Activated CD8-positive, alpha-beta T cell treated with anti-CD3 and anti-CD28 coated beads for 36 hours (primary cell): Measurements from ENCODE around the gene PDK2. TPM values are rescaled to one million over a fixed set of nuclear protein-coding genes. Genes with fewer than 3 reads are reported as not detected.

Experiments used
- ATAC-seq: fragments of 200-7000 bp; cut with Tn5 transposase; one replicate; pipeline ENCODE4 v1.10.0; 2021; ENCODE audit warnings: mild to moderate bottlenecking, moderate library complexity
- CTCF ChIA-PET: fragments of 350-600 bp; sonication (Branson Sonifier 250); formaldehyde crosslinking; loops from one replicate; lab custom pipeline; 2021; ENCODE audit warnings: antibody characterized with exemption; lab: Charles Lee
- POLR2A ChIA-PET: fragments of 350-600 bp; sonication (Branson Sonifier 250); formaldehyde crosslinking; loops from one replicate; lab custom pipeline; 2021; ENCODE audit warnings: antibody characterized with exemption; lab: Charles Lee
- DNase-seq: peaks from one replicate; pipeline ENCODE4 v3.0.0-alpha.2; 2020
- H3K27ac Mint-ChIP-seq: one replicate; pipeline ENCODE4 v1.8.0; 2021; ENCODE audit warnings: mild to moderate bottlenecking, mixed read lengths
- H3K27me3 Mint-ChIP-seq: one replicate; pipeline ENCODE4 v1.8.0; 2021; ENCODE audit warnings: mixed read lengths
- H3K36me3 Mint-ChIP-seq: one replicate; pipeline ENCODE4 v1.8.0; 2021; ENCODE audit warnings: low read depth, mixed read lengths
- H3K4me1 Mint-ChIP-seq: one replicate; pipeline ENCODE4 v1.8.0; 2021; ENCODE audit warnings: low read depth, mixed read lengths
- H3K4me3 Mint-ChIP-seq: one replicate; pipeline ENCODE4 v1.8.0; 2021; ENCODE audit warnings: mild to moderate bottlenecking, moderate library complexity, mixed read lengths
- H3K9me3 Mint-ChIP-seq: one replicate; pipeline ENCODE4 v1.8.0; 2021; ENCODE audit warnings: mixed read lengths
- intact Hi-C: fragments of 100-400 bp; cut with micrococcal nuclease; formaldehyde crosslinking; loops from one replicate; pipeline ENCODE4 v1.10.0; 2022
- total RNA-seq, 2 experiments: library from RNA; stranded (reverse); gene quantifications; one replicate each; pipeline ENCODE4 v1.2.3, GENCODE V29; 2021
- TF ChIP-seq, protein P1 (sequence below): fragments of 200-600 bp; IDR thresholded peaks from one replicate; pipeline ENCODE4 v1.8.0; 2022; ENCODE audit warnings: antibody characterized with exemption, mild to moderate bottlenecking

The PDK2 gene
- total RNA-seq, 2 experiments from 2014 or later, result 6.0 to 7.7 TPM

DNA sequence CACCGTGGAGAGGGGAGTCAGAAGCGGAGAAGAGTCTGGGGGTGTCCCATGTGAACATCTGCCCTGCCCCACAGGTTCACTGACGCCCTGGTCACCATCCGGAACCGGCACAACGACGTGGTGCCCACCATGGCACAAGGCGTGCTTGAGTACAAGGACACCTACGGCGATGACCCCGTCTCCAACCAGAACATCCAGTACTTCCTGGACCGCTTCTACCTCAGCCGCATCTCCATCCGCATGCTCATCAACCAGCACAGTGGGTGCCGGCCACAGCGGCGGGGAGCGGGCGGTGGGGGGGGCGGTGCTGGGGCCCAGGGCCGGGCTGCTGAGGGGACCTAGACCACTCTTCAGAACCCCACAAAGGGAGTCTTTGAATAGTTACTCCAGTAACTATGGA is 10.7 kb downstream of the PDK2 start:
- ChIA-PET POLR2A (no interaction called here), CTCF (interaction anchor here (3.5 kb wide), 1 partner anchor 9 kb away, joined by 23 read pairs; no protein-coding TSS in a partner anchor)
- Mint-ChIP-seq H3K27ac (no peak overlapping the region), H3K4me1 (no peaks in the 10 kb centered on the region), H3K9me3 (no peaks in the 10 kb centered on the region), H3K36me3 (no peaks in the 10 kb centered on the region), H3K4me3 (no peak overlapping the region), H3K27me3 (no peaks in the 10 kb centered on the region)
- intact Hi-C loops, result no loop called here
- ATAC-seq, result no peak
- DNase-seq, result no peak
- TF ChIP-seq, protein P1, sequence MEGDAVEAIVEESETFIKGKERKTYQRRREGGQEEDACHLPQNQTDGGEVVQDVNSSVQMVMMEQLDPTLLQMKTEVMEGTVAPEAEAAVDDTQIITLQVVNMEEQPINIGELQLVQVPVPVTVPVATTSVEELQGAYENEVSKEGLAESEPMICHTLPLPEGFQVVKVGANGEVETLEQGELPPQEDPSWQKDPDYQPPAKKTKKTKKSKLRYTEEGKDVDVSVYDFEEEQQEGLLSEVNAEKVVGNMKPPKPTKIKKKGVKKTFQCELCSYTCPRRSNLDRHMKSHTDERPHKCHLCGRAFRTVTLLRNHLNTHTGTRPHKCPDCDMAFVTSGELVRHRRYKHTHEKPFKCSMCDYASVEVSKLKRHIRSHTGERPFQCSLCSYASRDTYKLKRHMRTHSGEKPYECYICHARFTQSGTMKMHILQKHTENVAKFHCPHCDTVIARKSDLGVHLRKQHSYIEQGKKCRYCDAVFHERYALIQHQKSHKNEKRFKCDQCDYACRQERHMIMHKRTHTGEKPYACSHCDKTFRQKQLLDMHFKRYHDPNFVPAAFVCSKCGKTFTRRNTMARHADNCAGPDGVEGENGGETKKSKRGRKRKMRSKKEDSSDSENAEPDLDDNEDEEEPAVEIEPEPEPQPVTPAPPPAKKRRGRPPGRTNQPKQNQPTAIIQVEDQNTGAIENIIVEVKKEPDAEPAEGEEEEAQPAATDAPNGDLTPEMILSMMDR, result no peak

DNA sequence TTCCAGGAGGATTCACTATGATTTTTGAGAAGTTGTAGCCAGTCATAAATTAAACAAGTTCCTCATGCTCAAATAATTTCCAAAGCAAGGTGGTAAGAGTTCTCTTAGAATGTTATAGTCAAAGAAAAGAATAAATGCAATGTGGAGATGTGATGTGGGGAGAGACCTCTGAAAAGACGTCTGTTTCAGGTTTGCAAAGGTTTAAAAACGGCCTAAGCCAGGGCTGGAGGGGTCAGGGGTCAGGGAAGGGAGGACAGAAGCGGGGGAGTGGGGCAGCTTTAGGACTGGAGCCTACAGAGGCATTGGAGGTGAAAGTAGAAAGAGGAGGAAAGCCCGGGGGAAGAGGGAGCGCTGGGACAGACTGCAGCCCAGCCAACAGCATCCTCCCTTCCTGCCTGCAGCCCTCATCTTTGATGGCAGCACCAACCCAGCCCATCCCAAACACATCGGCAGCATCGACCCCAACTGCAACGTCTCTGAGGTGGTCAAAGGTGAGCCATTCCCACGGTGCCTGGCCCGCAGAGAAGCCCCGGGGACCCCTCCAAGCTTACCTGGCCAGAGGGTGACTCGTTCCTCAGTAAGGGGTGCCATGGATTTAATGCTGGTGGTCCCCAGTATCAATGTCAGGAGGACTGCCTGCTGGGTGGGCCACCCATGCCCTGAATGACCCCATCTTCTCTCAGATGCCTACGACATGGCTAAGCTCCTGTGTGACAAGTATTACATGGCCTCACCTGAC is 11.4 kb downstream of the PDK2 start:
- intact Hi-C loops, result no loop called here
- Mint-ChIP-seq H3K9me3 (no peaks in the 10 kb centered on the region), H3K27ac (no peak overlapping the region), H3K36me3 (no peaks in the 10 kb centered on the region), H3K27me3 (no peaks in the 10 kb centered on the region), H3K4me1 (no peaks in the 10 kb centered on the region), H3K4me3 (no peak overlapping the region)
- POLR2A ChIA-PET, result no interaction called here
- DNase-seq, result no peak
- TF ChIP-seq, protein P1, result no peak
- no peak for ATAC-seq
- CTCF ChIA-PET, result interaction anchor here (1.1 to 4.8 kb wide), 2 partner anchors 12 to 13 kb away, joined by 3 to 23 read pairs; no protein-coding TSS in a partner anchor

DNA sequence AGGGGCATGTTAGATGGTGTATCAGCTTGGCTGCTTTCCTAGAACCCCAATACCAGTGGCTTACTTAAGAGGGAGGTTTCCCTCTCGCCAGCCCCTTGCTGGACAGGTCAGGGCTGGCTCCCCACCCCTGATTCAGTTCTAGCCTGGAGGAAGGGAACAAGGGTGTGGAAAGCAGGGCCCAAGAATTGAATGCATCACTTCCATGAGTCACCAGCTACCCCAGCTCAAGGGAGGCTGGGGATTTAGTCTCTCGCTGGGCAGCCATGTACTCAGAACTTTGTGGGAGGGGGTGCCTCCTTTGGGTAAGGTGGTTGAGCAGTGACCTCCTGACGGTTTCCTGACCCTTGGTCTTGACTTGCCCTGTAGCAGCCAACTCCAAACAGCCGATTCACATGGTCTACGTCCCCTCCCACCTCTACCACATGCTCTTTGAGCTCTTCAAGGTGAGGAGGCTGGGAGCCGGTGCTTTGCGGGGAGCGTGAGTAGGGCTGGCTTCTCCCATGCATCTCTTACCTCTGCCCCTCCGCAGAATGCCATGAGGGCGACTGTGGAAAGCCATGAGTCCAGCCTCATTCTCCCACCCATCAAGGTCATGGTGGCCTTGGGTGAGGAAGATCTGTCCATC is 12.8 kb downstream of the PDK2 start:
- TF ChIP-seq, protein P1, result no peak
- no peaks in the 10 kb centered on the region for H3K27me3 Mint-ChIP-seq
- no peak overlapping the region for H3K4me3 Mint-ChIP-seq
- DNase-seq (no peak), ATAC-seq (no peak)
- H3K9me3 Mint-ChIP-seq, result no peaks in the 10 kb centered on the region
- H3K4me1 Mint-ChIP-seq, result no peaks in the 10 kb centered on the region
- CTCF ChIA-PET, result interaction anchor here (1.1 to 4.8 kb wide), 3 partner anchors 9 to 110 kb away, joined by 3 to 23 read pairs (median 4); no protein-coding TSS in a partner anchor
- intact Hi-C loops, result no loop called here
- no peak overlapping the region for H3K27ac Mint-ChIP-seq
- H3K36me3 Mint-ChIP-seq, result no peaks in the 10 kb centered on the region
- POLR2A ChIA-PET, result no interaction called here

DNA sequence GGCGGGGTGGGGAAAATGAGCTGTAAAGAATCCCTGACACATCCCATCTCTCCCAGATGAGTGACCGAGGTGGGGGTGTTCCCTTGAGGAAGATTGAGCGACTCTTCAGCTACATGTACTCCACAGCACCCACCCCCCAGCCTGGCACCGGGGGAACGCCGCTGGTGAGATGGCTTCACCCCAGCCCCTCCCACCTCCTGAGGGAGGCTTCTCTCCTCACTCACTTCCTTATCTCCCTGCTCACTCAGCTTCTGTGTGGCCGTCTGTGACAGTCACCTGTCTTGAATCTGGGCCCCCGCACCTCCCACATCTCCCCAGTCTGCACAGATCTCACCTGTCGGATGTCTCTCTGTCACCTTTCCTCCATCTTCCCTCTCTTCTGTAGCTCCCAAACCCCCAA is 13.4 kb downstream of the PDK2 start:
- Mint-ChIP-seq H3K27me3 (no peaks in the 10 kb centered on the region), H3K27ac (peak overlapping the region; percentile 45), H3K9me3 (no peaks in the 10 kb centered on the region), H3K36me3 (no peaks in the 10 kb centered on the region), H3K4me1 (no peaks in the 10 kb centered on the region), H3K4me3 (no peak overlapping the region)
- ChIA-PET CTCF (interaction anchor here (1.0 to 4.8 kb wide), 5 partner anchors 14 to 110 kb away, joined by 3 to 23 read pairs (median 4); no protein-coding TSS in a partner anchor), POLR2A (no interaction called here)
- intact Hi-C loops, result no loop called here
- DNase-seq (no peak), ATAC-seq (no peak)
- TF ChIP-seq, protein P1, result no peak

DNA sequence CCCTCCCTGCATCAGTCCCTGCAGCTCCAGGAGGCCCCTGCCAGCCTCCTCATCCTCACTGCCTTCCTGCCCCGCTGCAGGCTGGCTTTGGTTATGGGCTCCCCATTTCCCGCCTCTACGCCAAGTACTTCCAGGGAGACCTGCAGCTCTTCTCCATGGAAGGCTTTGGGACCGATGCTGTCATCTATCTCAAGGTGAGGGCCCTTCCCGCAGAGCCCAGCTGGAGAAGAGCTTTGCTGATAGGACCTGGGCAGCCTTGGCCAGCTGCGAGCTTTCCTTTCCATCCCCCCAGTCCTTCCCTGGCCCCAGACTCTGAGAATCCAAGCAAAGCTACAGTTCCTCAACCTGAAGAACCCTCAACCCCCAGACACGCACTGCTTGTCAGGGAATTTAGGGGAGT is 14.1 kb downstream of the PDK2 start:
- Mint-ChIP-seq H3K9me3 (no peaks in the 10 kb centered on the region), H3K27ac (no peak overlapping the region), H3K27me3 (no peaks in the 10 kb centered on the region), H3K4me3 (no peak overlapping the region), H3K36me3 (no peaks in the 10 kb centered on the region), H3K4me1 (no peaks in the 10 kb centered on the region)
- TF ChIP-seq, protein P1, result no peak
- POLR2A ChIA-PET, result no interaction called here
- DNase-seq, result no peak
- intact Hi-C loops, result no loop called here
- CTCF ChIA-PET, result interaction anchor here (1.0 to 4.8 kb wide), 5 partner anchors 14 to 111 kb away, joined by 3 to 23 read pairs (median 4); no protein-coding TSS in a partner anchor
- ATAC-seq, result no peak
